ENCODE results near the gene ARPC5L. TPM values are rescaled to one million over a fixed set of nuclear protein-coding genes. Genes with fewer than 3 reads are reported as not detected.

ARPC5L gene
- total and polyA plus RNA-seq, 2 experiments from 2014 or later = 35.9 to 87.3 TPM

GRCh38 chr9:124828489-124829333, 33.2 kb upstream of the ARPC5L start:
- H3K9me2 ChIP-seq (ENCODE audit: insufficient read depth) = no peaks in the 10 kb centered on the region
- DNase-seq (ENCODE audit: low spot score) (no peak), ATAC-seq (no peak)
- H3K4me2 ChIP-seq = no peak overlapping the region; the same call in 1 of the 2 replicates
- no peaks in the 10 kb centered on the region for H4K20me1 ChIP-seq (replicated peaks; ENCODE audit: insufficient read depth)
- H3F3A ChIP-seq (replicated peaks; ENCODE audit: low read depth) = no peaks in the 10 kb centered on the region
- peaks cover 5% of the 10 kb centered on the region; the same call in 2 of the 3 replicates for H3K9me3 Mint-ChIP-seq
- H3K27ac ChIP-seq (ENCODE audit: low read depth) = no peak overlapping the region
- no peak overlapping the region for H3K4me3 Mint-ChIP-seq
- H3K4me1 ChIP-seq (ENCODE audit: insufficient read depth) = no peaks in the 10 kb centered on the region
- H3K36me3 ChIP-seq (ENCODE audit: insufficient read depth) = no peaks in the 10 kb centered on the region
- TF ChIP-seq EZH2phosphoT487 (IDR thresholded peaks at IDR 0.05; ENCODE audit: unreplicated experiment) = no peak
- no peak for TF ChIP-seq CREB1 (CRISPR knock-in tag; IDR thresholded peaks at IDR 0.05; ENCODE audit: low read depth)
- TF ChIP-seq JUNB (IDR thresholded peaks at IDR 0.05; ENCODE audit: unreplicated experiment) = no peak
- no peak for TF ChIP-seq EZH2 (IDR thresholded peaks at IDR 0.05; ENCODE audit: low read depth, unreplicated experiment)
- TF ChIP-seq STAT1 (IDR thresholded peaks at IDR 0.05; ENCODE audit: unreplicated experiment) = no peak
- TF ChIP-seq CTCF (conservative IDR thresholded peaks at IDR 0.05; ENCODE audit: low read depth in 2 of 2) = no peak
- TF ChIP-seq ZNF462 (CRISPR knock-in tag; IDR thresholded peaks at IDR 0.05) = no peak
- no peak for TF ChIP-seq NANOG (IDR thresholded peaks at IDR 0.05; ENCODE audit: borderline replicate concordance)
- TF ChIP-seq REST (IDR thresholded peaks at IDR 0.05; ENCODE audit: unreplicated experiment) = no peak
- TF ChIP-seq ZNF331 (CRISPR knock-in tag; IDR thresholded peaks at IDR 0.05; ENCODE audit: low read depth) = no peak
- no peak for TF ChIP-seq POLR2AphosphoS5 (IDR thresholded peaks at IDR 0.05; ENCODE audit: low read depth)
- TF ChIP-seq ETS1 (IDR thresholded peaks at IDR 0.05) = no peak
- no peak for TF ChIP-seq ZNF114 (CRISPR knock-in tag; IDR thresholded peaks at IDR 0.05)
- H3K27ac Mint-ChIP-seq = no peak overlapping the region
- H3K36me3 Mint-ChIP-seq (ENCODE audit: low read depth) = no peaks in the 10 kb centered on the region; the same call in 2 of the 3 replicates
- H3K4me1 Mint-ChIP-seq = peaks cover 11% of the 10 kb centered on the region; the same call in 2 of the 3 replicates
- H3K4me3 ChIP-seq = no peak overlapping the region
- H3K79me2 ChIP-seq (replicated peaks; ENCODE audit: insufficient read depth) = no peaks in the 10 kb centered on the region
- H2AFZ ChIP-seq = no peak overlapping the region; the same call in 1 of the 2 replicates
- H3K27me3 Mint-ChIP-seq (ENCODE audit: insufficient read depth, low read depth, poor library complexity) = peaks cover 7% of the 10 kb centered on the region
- H3K27me3 ChIP-seq (ENCODE audit: insufficient read depth) = no peaks in the 10 kb centered on the region

Measured in GM23338 (cell line).